ENCODE measurements around the gene NRP2. TPM values are rescaled to one million over a fixed set of nuclear protein-coding genes. Genes with fewer than 3 reads are reported as not detected.

NRP2 gene
- total RNA-seq, 1 experiment from 2014 or later, result 1.2 TPM

DNA sequence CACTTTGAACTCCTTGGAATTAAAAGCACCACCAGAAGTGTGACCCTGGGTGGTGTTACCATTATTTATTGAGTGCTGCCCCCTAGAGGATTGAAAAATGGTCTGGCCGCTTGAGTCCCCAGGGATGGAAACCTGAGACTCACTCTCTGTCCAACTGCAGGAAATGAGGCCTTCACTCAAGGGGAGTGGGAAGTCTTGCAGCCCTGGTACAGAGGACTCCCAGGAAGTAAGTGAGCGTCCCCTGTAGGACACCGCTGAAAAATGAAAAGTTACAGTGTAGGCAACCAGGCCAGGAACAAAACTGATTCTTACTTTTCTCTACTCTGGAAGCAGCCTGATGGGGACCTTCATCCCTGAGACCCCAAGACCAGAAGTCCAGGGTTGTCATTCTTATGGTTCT is 2.2 kb upstream of the NRP2 start:
- POLR2A ChIA-PET, result no interaction called here
- CTCF ChIA-PET, result no interaction called here

DNA sequence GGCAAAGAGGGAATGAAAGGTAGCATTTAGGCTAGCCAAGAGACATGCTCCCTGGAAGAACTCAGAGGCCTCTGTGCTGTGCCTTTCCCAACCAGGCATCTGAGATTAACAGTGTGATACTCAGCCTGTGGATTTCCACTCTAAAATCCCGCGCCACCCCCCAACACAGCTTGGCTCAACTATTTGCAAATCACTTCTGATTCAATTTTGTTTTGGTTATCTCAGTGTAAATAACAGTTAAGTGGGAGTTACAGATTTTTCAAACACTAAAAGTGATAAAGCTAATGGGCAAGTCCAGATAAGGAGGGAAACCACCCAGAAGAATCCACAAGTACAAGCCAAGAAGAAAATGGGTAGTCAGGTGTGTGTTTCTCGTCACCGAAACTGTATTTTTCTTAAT is 1.4 kb upstream of the NRP2 start:
- Histone ChIP-seq H3K4me3 (replicated peaks in 1 of 2; ENCODE audit: low read depth in 1 of 2, low read length in 2 of 2) (no peak overlapping the region), H3K36me3 (ENCODE audit: control insufficient read depth in 1 of 2, insufficient read depth in 2 of 2, low read length in 2 of 2) (no peaks in the 10 kb centered on the region), H4K20me1 (ENCODE audit: insufficient read depth) (no peaks in the 10 kb centered on the region), H3K9me2 (ENCODE audit: insufficient read depth) (no peaks in the 10 kb centered on the region), H3K4me1 (ENCODE audit: control insufficient read depth in 1 of 2, insufficient read depth in 2 of 2, low read length in 2 of 2) (peaks cover 4 to 39% of the 10 kb centered on the region in 2 experiments; a peak in 3 of 4 replicates), H3K4me2 (ENCODE audit: low read length) (no peak overlapping the region), H2AFZ (ENCODE audit: low read depth, low read length, poor library complexity, severe bottlenecking) (peak overlapping the region; percentile 92), H3K27ac (ENCODE audit: low read depth, low read length) (no peak overlapping the region), H3K9ac (ENCODE audit: low read length) (no peak overlapping the region), H3K27me3 (ENCODE audit: insufficient read depth, low read length) (peaks cover 8% of the 10 kb centered on the region; the same call in 1 of the 2 replicates), H3K79me2 (ENCODE audit: insufficient read depth, low read length) (no peaks in the 10 kb centered on the region), H3K9me3 (ENCODE audit: control insufficient read depth in 1 of 2, insufficient read depth in 1 of 2, low read depth in 1 of 2, low read length in 2 of 2) (no peaks in the 10 kb centered on the region)
- ChIA-PET CTCF (interaction anchor here (1.5 kb wide), 1 partner anchor 245 kb away, joined by 4 read pairs; no protein-coding TSS in a partner anchor), POLR2A (no interaction called here), RAD21 (ENCODE audit: low non-redundant PET in 1 of 2, low total read pairs in 2 of 2, uncharacterized antibody in 2 of 2, unreplicated experiment in 2 of 2) (no interaction called here)
- intact Hi-C loops (cut with micrococcal nuclease), result loop anchor here (2.0 to 10.0 kb wide), 2 partner anchors 204 to 1536 kb away; no protein-coding TSS in a partner anchor
- DNase-seq (ENCODE audit: low read depth, low spot score) (no peak), ATAC-seq (no peak)
- BruUV-seq (replicated peaks), result no TSS peak
- TF ChIP-seq EZH2phosphoT487 (IDR thresholded peaks at IDR 0.05; ENCODE audit: borderline replicate concordance) (no peak), ELF1 (IDR thresholded peaks at IDR 0.05; ENCODE audit: borderline replicate concordance, low read depth) (no peak), SRF (IDR thresholded peaks at IDR 0.05; ENCODE audit: low read depth) (no peak), SIN3A (IDR thresholded peaks at IDR 0.05; ENCODE audit: low read depth) (no peak), YY1 (IDR thresholded peaks at IDR 0.05; ENCODE audit: extremely low read depth, insufficient replicate concordance, low read depth, low read length) (no peak)
- TF ChIP-seq, protein P1, sequence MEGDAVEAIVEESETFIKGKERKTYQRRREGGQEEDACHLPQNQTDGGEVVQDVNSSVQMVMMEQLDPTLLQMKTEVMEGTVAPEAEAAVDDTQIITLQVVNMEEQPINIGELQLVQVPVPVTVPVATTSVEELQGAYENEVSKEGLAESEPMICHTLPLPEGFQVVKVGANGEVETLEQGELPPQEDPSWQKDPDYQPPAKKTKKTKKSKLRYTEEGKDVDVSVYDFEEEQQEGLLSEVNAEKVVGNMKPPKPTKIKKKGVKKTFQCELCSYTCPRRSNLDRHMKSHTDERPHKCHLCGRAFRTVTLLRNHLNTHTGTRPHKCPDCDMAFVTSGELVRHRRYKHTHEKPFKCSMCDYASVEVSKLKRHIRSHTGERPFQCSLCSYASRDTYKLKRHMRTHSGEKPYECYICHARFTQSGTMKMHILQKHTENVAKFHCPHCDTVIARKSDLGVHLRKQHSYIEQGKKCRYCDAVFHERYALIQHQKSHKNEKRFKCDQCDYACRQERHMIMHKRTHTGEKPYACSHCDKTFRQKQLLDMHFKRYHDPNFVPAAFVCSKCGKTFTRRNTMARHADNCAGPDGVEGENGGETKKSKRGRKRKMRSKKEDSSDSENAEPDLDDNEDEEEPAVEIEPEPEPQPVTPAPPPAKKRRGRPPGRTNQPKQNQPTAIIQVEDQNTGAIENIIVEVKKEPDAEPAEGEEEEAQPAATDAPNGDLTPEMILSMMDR (IDR thresholded peaks at IDR 0.05 in 2 of 3, conservative IDR thresholded peaks at IDR 0.05 in 1 of 3; ENCODE audit: borderline replicate concordance in 1 of 3, insufficient read depth in 1 of 3, low read depth in 2 of 3, low read length in 2 of 3), result no peak
- TF ChIP-seq, protein P2, sequence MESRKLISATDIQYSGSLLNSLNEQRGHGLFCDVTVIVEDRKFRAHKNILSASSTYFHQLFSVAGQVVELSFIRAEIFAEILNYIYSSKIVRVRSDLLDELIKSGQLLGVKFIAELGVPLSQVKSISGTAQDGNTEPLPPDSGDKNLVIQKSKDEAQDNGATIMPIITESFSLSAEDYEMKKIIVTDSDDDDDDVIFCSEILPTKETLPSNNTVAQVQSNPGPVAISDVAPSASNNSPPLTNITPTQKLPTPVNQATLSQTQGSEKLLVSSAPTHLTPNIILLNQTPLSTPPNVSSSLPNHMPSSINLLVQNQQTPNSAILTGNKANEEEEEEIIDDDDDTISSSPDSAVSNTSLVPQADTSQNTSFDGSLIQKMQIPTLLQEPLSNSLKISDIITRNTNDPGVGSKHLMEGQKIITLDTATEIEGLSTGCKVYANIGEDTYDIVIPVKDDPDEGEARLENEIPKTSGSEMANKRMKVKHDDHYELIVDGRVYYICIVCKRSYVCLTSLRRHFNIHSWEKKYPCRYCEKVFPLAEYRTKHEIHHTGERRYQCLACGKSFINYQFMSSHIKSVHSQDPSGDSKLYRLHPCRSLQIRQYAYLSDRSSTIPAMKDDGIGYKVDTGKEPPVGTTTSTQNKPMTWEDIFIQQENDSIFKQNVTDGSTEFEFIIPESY (IDR thresholded peaks at IDR 0.05; ENCODE audit: extremely low read depth, insufficient replicate concordance, low read length), result no peak

More for the DNA sequence above, 2.2 kb upstream of the NRP2 start:
- H3K4me3 ChIP-seq (replicated peaks in 1 of 2; ENCODE audit: low read depth in 1 of 2, low read length in 2 of 2), result no peak overlapping the region
- H3K27me3 ChIP-seq (ENCODE audit: insufficient read depth, low read length), result peaks cover 8% of the 10 kb centered on the region; the same call in 1 of the 2 replicates
- 0 out of 2 replicates have a peak overlapping the region, but pooled peaks have one; percentile 6 for H3K4me2 ChIP-seq (ENCODE audit: low read length)
- 0 out of 2 replicates have a peak, but pooled peaks have one; percentile 17 for TF ChIP-seq ZFX (IDR thresholded peaks at IDR 0.05)
- TF ChIP-seq CBX3 (IDR thresholded peaks at IDR 0.05; ENCODE audit: low read depth), result no peak; the same call in 1 of the 2 replicates
- TF ChIP-seq JUND (IDR thresholded peaks at IDR 0.05), result no peak
- TF ChIP-seq, protein P1 (IDR thresholded peaks at IDR 0.05 in 2 of 3, conservative IDR thresholded peaks at IDR 0.05 in 1 of 3; ENCODE audit: borderline replicate concordance in 1 of 3, insufficient read depth in 1 of 3, low read depth in 2 of 3, low read length in 2 of 3), result peak; percentile 73 to 89 (median 83)
- peak; percentile 15 for TF ChIP-seq YY1 (IDR thresholded peaks at IDR 0.05; ENCODE audit: extremely low read depth, insufficient replicate concordance, low read depth, low read length)
- TF ChIP-seq RAD21 (IDR thresholded peaks at IDR 0.05; ENCODE audit: low read depth), result peak; percentile 69
- H3K9ac ChIP-seq (ENCODE audit: low read length), result no peak overlapping the region
- intact Hi-C loops (cut with micrococcal nuclease), result loop anchor here (2.0 to 10.0 kb wide), 2 partner anchors 205 to 1535 kb away; no protein-coding TSS in a partner anchor
- ATAC-seq (peak; percentile 81), DNase-seq (ENCODE audit: low read depth, low spot score) (peak; percentile 89)
- no peaks in the 10 kb centered on the region for H3K36me3 ChIP-seq (ENCODE audit: control insufficient read depth in 1 of 2, insufficient read depth in 2 of 2, low read length in 2 of 2)
- no peaks in the 10 kb centered on the region for H4K20me1 ChIP-seq (ENCODE audit: insufficient read depth)
- no peaks in the 10 kb centered on the region for H3K9me2 ChIP-seq (ENCODE audit: insufficient read depth)
- no TSS peak for BruUV-seq (replicated peaks)
- H2AFZ ChIP-seq (ENCODE audit: low read depth, low read length, poor library complexity, severe bottlenecking), result peak overlapping the region; percentile 92
- H3K27ac ChIP-seq (ENCODE audit: low read depth, low read length), result no peak overlapping the region
- peaks cover 2 to 32% of the 10 kb centered on the region in 2 experiments; a peak in 3 of 4 replicates for H3K4me1 ChIP-seq (ENCODE audit: control insufficient read depth in 1 of 2, insufficient read depth in 2 of 2, low read length in 2 of 2)
- H3K79me2 ChIP-seq (ENCODE audit: insufficient read depth, low read length), result no peaks in the 10 kb centered on the region
- RAD21 ChIA-PET (ENCODE audit: low non-redundant PET in 1 of 2, low total read pairs in 2 of 2, uncharacterized antibody in 2 of 2, unreplicated experiment in 2 of 2), result no interaction called here
- H3K9me3 ChIP-seq (ENCODE audit: control insufficient read depth in 1 of 2, insufficient read depth in 1 of 2, low read depth in 1 of 2, low read length in 2 of 2), result no peaks in the 10 kb centered on the region

All from HCT116 (cell line).